ENCODE results near the gene RASAL1.
"Not testable (repeated sequence)": the region's sequence is repeated elsewhere in the genome, so short reads cannot be mapped to it uniquely, and the experiment has no call there.

The RASAL1 gene

GRCh38 chr12:113161415-113162016 is 26.0 kb upstream of the RASAL1 start:
- peak; percentile 59 for DNase-seq

GRCh38 chr12:113159937-113160336 is 24.4 kb upstream of the RASAL1 start:
- no peak for DNase-seq

GRCh38 chr12:113158439-113159203 is 23.1 kb upstream of the RASAL1 start:
- DNase-seq: no peak

GRCh38 chr12:113157218-113157859 is 21.8 kb upstream of the RASAL1 start:
- DNase-seq: no peak

- no peak for DNase-seq
Observed at GRCh38 chr12:113155646-113156045, 20.1 kb upstream of the RASAL1 start.

GRCh38 chr12:113155060-113155459 is 19.5 kb upstream of the RASAL1 start:
- DNase-seq: no peak

- no peak for DNase-seq
Observed at GRCh38 chr12:113154351-113154973, 18.9 kb upstream of the RASAL1 start.

GRCh38 chr12:113152835-113153814 is 17.6 kb upstream of the RASAL1 start:
- peak; percentile 20 for DNase-seq

GRCh38 chr12:113152196-113152834 is 16.8 kb upstream of the RASAL1 start:
- no peak for DNase-seq

GRCh38 chr12:113151655-113152054 is 16.1 kb upstream of the RASAL1 start:
- DNase-seq: no peak

GRCh38 chr12:113149361-113150150 is 14.0 kb upstream of the RASAL1 start, which contains the start of gene CFAP73:
TSS of gene CFAP73 (plus strand) at chr12:113149724. CDS start at chr12:113149858, 134 bp downstream.
- peak; percentile 69 for DNase-seq

- DNase-seq: no peak
Observed at GRCh38 chr12:113146999-113147398, 11.4 kb upstream of the RASAL1 start.

- DNase-seq: no peak
Observed at GRCh38 chr12:113145720-113146551, 10.4 kb upstream of the RASAL1 start.

GRCh38 chr12:113144806-113145205 is 9.2 kb upstream of the RASAL1 start:
- no peak for DNase-seq

- no peak for DNase-seq
Observed at GRCh38 chr12:113143959-113144358, 8.4 kb upstream of the RASAL1 start.

GRCh38 chr12:113142886-113143332 is 7.3 kb upstream of the RASAL1 start:
- DNase-seq: no peak

- DNase-seq: peak; percentile 11
Observed at GRCh38 chr12:113142173-113142885, 6.8 kb upstream of the RASAL1 start.

- not testable (repeated sequence) for DNase-seq
Observed at GRCh38 chr12:113141716-113142115, 6.2 kb upstream of the RASAL1 start.

GRCh38 chr12:113140706-113141105 is 5.1 kb upstream of the RASAL1 start:
- DNase-seq: no peak
